ENCODE measurements around the gene MTMR3. TPM values are rescaled to one million over a fixed set of nuclear protein-coding genes. Genes with fewer than 3 reads are reported as not detected.

The MTMR3 gene
- total and polyA plus RNA-seq, 2 donors (not counting 1 experiment from before 2014, with no cell fraction given), result 31.7 to 67.8 TPM

GRCh38 chr22:29885610-29886009 is 2.6 kb downstream of the MTMR3 start:
- Histone ChIP-seq H3K36me3 (replicated peaks in 1 of 2; ENCODE audit: control extremely low read depth in 1 of 2, control insufficient read depth in 1 of 2, extremely low read depth in 1 of 2, insufficient read depth in 2 of 2, low read length in 1 of 2) (no peaks in the 10 kb centered on the region), H3K9me3 (ENCODE audit: control extremely low read depth in 1 of 3, control insufficient read depth in 2 of 3, insufficient read depth in 1 of 3, low read length in 2 of 3) (no peaks in the 10 kb centered on the region), H4K20me1 (ENCODE audit: control insufficient read depth, insufficient read depth, low read length, poor library complexity, severe bottlenecking) (peaks cover 46% of the 10 kb centered on the region), H3K27ac (ENCODE audit: low read length in 2 of 2) (no peak overlapping the region), H3K4me3 (ENCODE audit: control extremely low read depth in 1 of 5, extremely low read depth in 1 of 5, insufficient read depth in 1 of 5, low read depth in 2 of 5, low read length in 4 of 5) (peak overlapping the region in 1 of 5 experiments; percentile 30), H3K79me2 (ENCODE audit: control insufficient read depth, insufficient read depth, low read length) (peaks cover 83% of the 10 kb centered on the region), H2AFZ (ENCODE audit: insufficient read depth, low read depth, low read length, poor library complexity, severe bottlenecking) (no peak overlapping the region), H3K4me1 (ENCODE audit: control insufficient read depth in 2 of 2, insufficient read depth in 2 of 2, low read length in 2 of 2) (peaks cover 21% of the 10 kb centered on the region in 2 donors), H3K27me3 (replicated peaks in 1 of 4; ENCODE audit: control extremely low read depth in 1 of 4, control insufficient read depth in 3 of 4, insufficient read depth in 4 of 4, low read length in 3 of 4) (no peaks in the 10 kb centered on the region), H3K9ac (ENCODE audit: low read length) (no peak overlapping the region), H3K4me2 (replicated peaks; ENCODE audit: low read depth, low read length, poor library complexity, severe bottlenecking) (no peak overlapping the region)
- Mint-ChIP-seq H3K27me3 (no peaks in the 10 kb centered on the region), H3K27ac (no peak overlapping the region), H3K4me3 (no peak overlapping the region), H3K9me3 (ENCODE audit: insufficient read depth) (no peaks in the 10 kb centered on the region), H3K4me1 (peaks cover 16% of the 10 kb centered on the region)
- no peak for TF ChIP-seq EZH2 (IDR thresholded peaks at IDR 0.05; ENCODE audit: borderline replicate concordance, insufficient read depth, low read depth, low read length, poor library complexity, severe bottlenecking)
- TF ChIP-seq CTCF (IDR thresholded peaks at IDR 0.05), result no peak
- WGBS (ENCODE audit: insufficient coverage), result 91% methylated on average over 4 of the region's 4 CpGs
- intact Hi-C loops (cut with micrococcal nuclease), result no loop called here
- POLR2A ChIA-PET, result no interaction called here
- ATAC-seq (ENCODE audit: low read depth), result no peak
- CTCF ChIA-PET, result no interaction called here
- DNase-seq, result no peak

GRCh38 chr22:29886596-29886995 is 3.6 kb downstream of the MTMR3 start:
- DNase-seq (no peak), ATAC-seq (ENCODE audit: low read depth) (no peak)
- Histone ChIP-seq H3K79me2 (ENCODE audit: control insufficient read depth, insufficient read depth, low read length) (peaks cover 92% of the 10 kb centered on the region), H3K4me1 (ENCODE audit: control insufficient read depth in 2 of 2, insufficient read depth in 2 of 2, low read length in 2 of 2) (peaks cover 21% of the 10 kb centered on the region in 2 donors), H2AFZ (ENCODE audit: insufficient read depth, low read depth, low read length, poor library complexity, severe bottlenecking) (no peak overlapping the region), H3K27ac (ENCODE audit: low read length in 2 of 2) (no peak overlapping the region), H4K20me1 (ENCODE audit: control insufficient read depth, insufficient read depth, low read length, poor library complexity, severe bottlenecking) (peaks cover 52% of the 10 kb centered on the region), H3K27me3 (replicated peaks in 1 of 4; ENCODE audit: control extremely low read depth in 1 of 4, control insufficient read depth in 3 of 4, insufficient read depth in 4 of 4, low read length in 3 of 4) (no peaks in the 10 kb centered on the region), H3K9ac (ENCODE audit: low read length) (no peak overlapping the region), H3K4me2 (replicated peaks; ENCODE audit: low read depth, low read length, poor library complexity, severe bottlenecking) (no peak overlapping the region), H3K9me3 (ENCODE audit: control extremely low read depth in 1 of 3, control insufficient read depth in 2 of 3, insufficient read depth in 1 of 3, low read length in 2 of 3) (no peaks in the 10 kb centered on the region), H3K36me3 (replicated peaks in 1 of 2; ENCODE audit: control extremely low read depth in 1 of 2, control insufficient read depth in 1 of 2, extremely low read depth in 1 of 2, insufficient read depth in 2 of 2, low read length in 1 of 2) (no peaks in the 10 kb centered on the region), H3K4me3 (ENCODE audit: control extremely low read depth in 1 of 5, extremely low read depth in 1 of 5, insufficient read depth in 1 of 5, low read depth in 2 of 5, low read length in 4 of 5) (peak overlapping the region in 1 of 5 experiments; percentile 30)
- H3K4me1 Mint-ChIP-seq, result peaks cover 18% of the 10 kb centered on the region
- no peak overlapping the region for H3K27ac Mint-ChIP-seq
- intact Hi-C loops (cut with micrococcal nuclease), result no loop called here
- H3K4me3 Mint-ChIP-seq, result no peak overlapping the region
- no peaks in the 10 kb centered on the region for H3K9me3 Mint-ChIP-seq (ENCODE audit: insufficient read depth)
- no peaks in the 10 kb centered on the region for H3K27me3 Mint-ChIP-seq
- ChIA-PET CTCF (no interaction called here), POLR2A (no interaction called here)
- 100% methylated on average over 1 of the region's 1 CpG for WGBS (ENCODE audit: insufficient coverage)
- TF ChIP-seq EZH2 (IDR thresholded peaks at IDR 0.05; ENCODE audit: borderline replicate concordance, insufficient read depth, low read depth, low read length, poor library complexity, severe bottlenecking), result no peak
- TF ChIP-seq CTCF (IDR thresholded peaks at IDR 0.05), result no peak
